Panc1 (cell line): ENCODE results near the gene TOX3. TPM values are rescaled to one million over a fixed set of nuclear protein-coding genes. Genes with fewer than 3 reads are reported as not detected.

Experiments used
- ATAC-seq: fragments of 200-7000 bp; cut with Tn5 transposase; 2 replicates; pipeline ENCODE4 v1.9.1; 2020; ENCODE audit warnings: mild to moderate bottlenecking, moderate library complexity
- BruUV-seq: library from RNA; stranded (reverse); fragments of 400-500 nt; replicated peaks from 2 replicates; lab custom pipeline; 2021; lab: Mats Ljungman, UMichigan
- CTCF ChIA-PET: fragments of 300-600 bp; sonication (Branson Sonifier 250); formaldehyde crosslinking; loops from one replicate; lab custom pipeline; 2022; ENCODE audit warnings: antibody characterized with exemption; lab: Charles Lee
- POLR2A ChIA-PET: fragments of 300-600 bp; sonication (Branson Sonifier 250); formaldehyde crosslinking; loops from one replicate; lab custom pipeline; 2022; ENCODE audit warnings: antibody characterized with exemption; lab: Charles Lee
- DNase-seq: peaks from one replicate; pipeline ENCODE4 v3.0.0-alpha.2; 2010; ENCODE audit warnings: low read depth, low spot score
- H3K27ac ChIP-seq: 2 replicates; pipeline ENCODE4 v1.5.1; 2011; ENCODE audit warnings: mild to moderate bottlenecking, low read length, inconsistent platforms
- H3K27me3 ChIP-seq: fragments of 200-500 bp; sonication (Bioruptor generic); 2 replicates; pipeline ENCODE4 v1.6.0; 2014; ENCODE audit warnings: low read length, inconsistent platforms; ENCODE audit not compliant: control insufficient read depth, insufficient read depth
- H3K36me3 ChIP-seq: fragments of 200-500 bp; sonication (Bioruptor generic); 2 replicates; pipeline ENCODE4 v1.5.1; 2014; ENCODE audit warnings: inconsistent platforms, mild to moderate bottlenecking, low read length, moderate library complexity; ENCODE audit not compliant: control insufficient read depth, insufficient read depth
- H3K4me1 ChIP-seq: 2 replicates; pipeline ENCODE4 v1.5.1; 2011; ENCODE audit warnings: inconsistent platforms, mild to moderate bottlenecking, low read length, moderate library complexity; ENCODE audit not compliant: control insufficient read depth, insufficient read depth
- H3K4me3 ChIP-seq, 2 experiments: 2 replicates each; pipeline ENCODE4 v1.5.1; 2011 to 2012; ENCODE audit warnings: low read depth in 2 of 2, low read length in 2 of 2, mild to moderate bottlenecking in 2 of 2, inconsistent platforms in 1 of 2, moderate library complexity in 1 of 2
- H3K9me3 ChIP-seq: fragments of 200-500 bp; sonication (Bioruptor generic); 2 replicates; pipeline ENCODE4 v1.5.1; 2014; ENCODE audit warnings: low read depth, mild to moderate bottlenecking, inconsistent platforms, low read length, moderate library complexity; ENCODE audit not compliant: control insufficient read depth, insufficient read depth
- POLR2AphosphoS5 ChIP-seq: IDR thresholded peaks from 2 replicates; pipeline ENCODE4 v1.6.1; 2012; ENCODE audit warnings: mild to moderate bottlenecking, low read depth, low read length, moderate library complexity
- SIN3A ChIP-seq: IDR thresholded peaks from 2 replicates; pipeline ENCODE4 v1.6.1; 2012; ENCODE audit warnings: low read depth, mild to moderate bottlenecking, low read length, moderate library complexity, borderline replicate concordance; ENCODE audit not compliant: insufficient read depth
- TCF7L2 ChIP-seq: IDR thresholded peaks from 2 replicates; pipeline ENCODE4 v1.6.1; 2011; ENCODE audit warnings: mild to moderate bottlenecking, low read depth, low read length, inconsistent platforms
- in situ Hi-C: cut with HindIII; loops from 2 replicates; pipeline ENCODE4 v1.10.0; 2016; ENCODE audit warnings: low sequenced_read_pairs, low pct_unique_long_range_greater_than_20kb
- intact Hi-C: fragments of 100-400 bp; cut with micrococcal nuclease; formaldehyde crosslinking; loops from one replicate; pipeline ENCODE4 v1.10.0; 2022; ENCODE audit not compliant: unreplicated experiment
- total RNA-seq: library from RNA; stranded (reverse); gene quantifications from one replicate; pipeline ENCODE4 v1.2.1, GENCODE V29; 2021; ENCODE audit not compliant: unreplicated experiment
- TF ChIP-seq, protein P1 (sequence below), 2 experiments: IDR thresholded peaks; 2 replicates each; pipeline ENCODE4 v1.6.1; 2011 to 2012; ENCODE audit warnings: low read depth in 2 of 2, control low read depth in 1 of 2, low read length in 1 of 2, mild to moderate bottlenecking in 1 of 2, moderate library complexity in 1 of 2; ENCODE audit not compliant: insufficient read depth in 1 of 2
- TF ChIP-seq, protein P2 (sequence below): fragments of 450-650 bp; IDR thresholded peaks from 2 replicates; pipeline ENCODE4 v1.5.1; 2017; ENCODE audit warnings: mild to moderate bottlenecking

Gene TOX3
- total RNA-seq, 1 experiment from 2014 or later, result 3.4 TPM

DNA sequence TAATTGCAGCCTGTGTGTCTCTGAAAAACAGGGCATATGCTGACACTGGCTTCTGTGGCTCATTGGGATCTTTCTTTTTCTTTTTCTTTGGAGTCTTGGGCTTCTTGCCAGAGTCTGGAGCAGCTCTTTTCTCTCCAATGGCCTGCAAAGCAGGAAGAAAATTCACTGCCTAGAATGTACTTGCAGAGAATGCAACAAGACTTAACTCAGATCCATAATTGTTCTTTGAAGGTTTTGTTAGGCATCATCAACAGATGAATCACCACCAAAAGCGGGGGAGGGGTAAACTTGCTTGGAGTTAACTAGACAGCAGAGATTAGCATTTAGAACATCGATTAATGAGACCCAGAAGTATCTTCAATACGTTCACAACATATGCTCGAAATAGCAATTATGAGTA lies 100.9 kb downstream of the TOX3 start:
- in situ Hi-C loops (no loop called here), intact Hi-C loops (no loop called here)
- Histone ChIP-seq H3K4me3 (no peak overlapping the region), H3K4me1 (no peaks in the 10 kb centered on the region), H3K36me3 (no peaks in the 10 kb centered on the region), H3K27ac (no peak overlapping the region), H3K27me3 (no peaks in the 10 kb centered on the region), H3K9me3 (no peaks in the 10 kb centered on the region)
- ATAC-seq, result no peak
- no peak for DNase-seq
- CTCF ChIA-PET, result no interaction called here
- TF ChIP-seq, protein P1, sequence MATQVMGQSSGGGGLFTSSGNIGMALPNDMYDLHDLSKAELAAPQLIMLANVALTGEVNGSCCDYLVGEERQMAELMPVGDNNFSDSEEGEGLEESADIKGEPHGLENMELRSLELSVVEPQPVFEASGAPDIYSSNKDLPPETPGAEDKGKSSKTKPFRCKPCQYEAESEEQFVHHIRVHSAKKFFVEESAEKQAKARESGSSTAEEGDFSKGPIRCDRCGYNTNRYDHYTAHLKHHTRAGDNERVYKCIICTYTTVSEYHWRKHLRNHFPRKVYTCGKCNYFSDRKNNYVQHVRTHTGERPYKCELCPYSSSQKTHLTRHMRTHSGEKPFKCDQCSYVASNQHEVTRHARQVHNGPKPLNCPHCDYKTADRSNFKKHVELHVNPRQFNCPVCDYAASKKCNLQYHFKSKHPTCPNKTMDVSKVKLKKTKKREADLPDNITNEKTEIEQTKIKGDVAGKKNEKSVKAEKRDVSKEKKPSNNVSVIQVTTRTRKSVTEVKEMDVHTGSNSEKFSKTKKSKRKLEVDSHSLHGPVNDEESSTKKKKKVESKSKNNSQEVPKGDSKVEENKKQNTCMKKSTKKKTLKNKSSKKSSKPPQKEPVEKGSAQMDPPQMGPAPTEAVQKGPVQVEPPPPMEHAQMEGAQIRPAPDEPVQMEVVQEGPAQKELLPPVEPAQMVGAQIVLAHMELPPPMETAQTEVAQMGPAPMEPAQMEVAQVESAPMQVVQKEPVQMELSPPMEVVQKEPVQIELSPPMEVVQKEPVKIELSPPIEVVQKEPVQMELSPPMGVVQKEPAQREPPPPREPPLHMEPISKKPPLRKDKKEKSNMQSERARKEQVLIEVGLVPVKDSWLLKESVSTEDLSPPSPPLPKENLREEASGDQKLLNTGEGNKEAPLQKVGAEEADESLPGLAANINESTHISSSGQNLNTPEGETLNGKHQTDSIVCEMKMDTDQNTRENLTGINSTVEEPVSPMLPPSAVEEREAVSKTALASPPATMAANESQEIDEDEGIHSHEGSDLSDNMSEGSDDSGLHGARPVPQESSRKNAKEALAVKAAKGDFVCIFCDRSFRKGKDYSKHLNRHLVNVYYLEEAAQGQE (IDR thresholded peaks at IDR 0.05; ENCODE audit: insufficient read depth in 1 of 2, low read depth in 2 of 2, low read length in 1 of 2), result no peak
- TF ChIP-seq TCF7L2 (no peak), POLR2AphosphoS5 (no peak)
- BruUV-seq, result no TSS peak
- POLR2A ChIA-PET, result no interaction called here

DNA sequence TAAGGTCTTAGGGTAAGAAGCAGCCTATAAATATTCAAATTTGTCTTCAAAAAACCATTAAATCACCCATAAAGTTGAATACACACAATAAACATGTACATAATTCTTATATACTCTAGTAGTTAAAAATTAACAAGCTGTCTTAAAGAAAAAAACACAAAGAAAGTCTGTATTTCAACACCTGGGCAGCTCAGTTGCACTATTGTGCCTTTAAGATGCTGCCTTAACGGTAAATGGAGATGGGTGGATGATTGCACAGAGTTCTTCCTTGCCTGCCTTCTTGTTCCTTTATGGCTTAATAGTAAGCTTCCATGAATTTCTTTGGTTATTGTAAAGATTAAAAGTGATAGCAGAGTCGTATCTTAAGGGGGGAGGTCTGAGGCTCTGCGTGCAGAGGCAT lies 105.1 kb downstream of the TOX3 start:
- Histone ChIP-seq H3K27me3 (no peaks in the 10 kb centered on the region), H3K36me3 (no peaks in the 10 kb centered on the region), H3K9me3 (no peaks in the 10 kb centered on the region), H3K4me1 (no peaks in the 10 kb centered on the region), H3K4me3 (no peak overlapping the region), H3K27ac (no peak overlapping the region)
- DNase-seq, result no peak
- BruUV-seq, result no TSS peak
- no peak for ATAC-seq
- ChIA-PET CTCF (no interaction called here), POLR2A (no interaction called here)
- in situ Hi-C loops (no loop called here), intact Hi-C loops (no loop called here)
- TF ChIP-seq TCF7L2 (no peak), POLR2AphosphoS5 (no peak), SIN3A (no peak)
- TF ChIP-seq, protein P2, sequence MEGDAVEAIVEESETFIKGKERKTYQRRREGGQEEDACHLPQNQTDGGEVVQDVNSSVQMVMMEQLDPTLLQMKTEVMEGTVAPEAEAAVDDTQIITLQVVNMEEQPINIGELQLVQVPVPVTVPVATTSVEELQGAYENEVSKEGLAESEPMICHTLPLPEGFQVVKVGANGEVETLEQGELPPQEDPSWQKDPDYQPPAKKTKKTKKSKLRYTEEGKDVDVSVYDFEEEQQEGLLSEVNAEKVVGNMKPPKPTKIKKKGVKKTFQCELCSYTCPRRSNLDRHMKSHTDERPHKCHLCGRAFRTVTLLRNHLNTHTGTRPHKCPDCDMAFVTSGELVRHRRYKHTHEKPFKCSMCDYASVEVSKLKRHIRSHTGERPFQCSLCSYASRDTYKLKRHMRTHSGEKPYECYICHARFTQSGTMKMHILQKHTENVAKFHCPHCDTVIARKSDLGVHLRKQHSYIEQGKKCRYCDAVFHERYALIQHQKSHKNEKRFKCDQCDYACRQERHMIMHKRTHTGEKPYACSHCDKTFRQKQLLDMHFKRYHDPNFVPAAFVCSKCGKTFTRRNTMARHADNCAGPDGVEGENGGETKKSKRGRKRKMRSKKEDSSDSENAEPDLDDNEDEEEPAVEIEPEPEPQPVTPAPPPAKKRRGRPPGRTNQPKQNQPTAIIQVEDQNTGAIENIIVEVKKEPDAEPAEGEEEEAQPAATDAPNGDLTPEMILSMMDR, result no peak

DNA sequence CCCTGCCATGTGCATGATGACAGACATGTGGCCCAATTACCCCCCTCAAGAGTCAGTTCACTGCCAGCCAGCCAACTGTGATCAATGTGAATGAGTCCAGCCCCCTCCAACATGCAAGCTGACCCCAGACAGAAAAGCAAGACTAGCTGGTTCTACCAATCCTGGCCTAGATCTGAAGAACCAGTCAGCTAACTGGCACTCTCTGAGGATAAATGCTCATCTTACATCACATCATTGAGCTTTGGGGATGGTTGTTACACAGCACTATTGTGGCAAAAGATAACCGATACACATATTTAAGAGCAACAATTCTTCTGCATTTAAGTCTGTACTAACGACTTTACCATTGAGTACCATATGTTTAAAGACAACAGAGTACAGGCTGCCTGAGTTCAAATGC lies 106.7 kb downstream of the TOX3 start:
- BruUV-seq, result no TSS peak
- in situ Hi-C loops, result no loop called here
- DNase-seq, result no peak
- intact Hi-C loops, result no loop called here
- TF ChIP-seq SIN3A (no peak), POLR2AphosphoS5 (no peak), TCF7L2 (no peak)
- TF ChIP-seq, protein P1 (IDR thresholded peaks at IDR 0.05; ENCODE audit: insufficient read depth in 1 of 2, low read depth in 2 of 2, low read length in 1 of 2), result no peak
- TF ChIP-seq, protein P2, result no peak
- CTCF ChIA-PET, result no interaction called here
- POLR2A ChIA-PET, result no interaction called here
- ATAC-seq, result no peak
- no peaks in the 10 kb centered on the region for H3K27me3 ChIP-seq
- H3K27ac ChIP-seq, result no peak overlapping the region
- H3K36me3 ChIP-seq, result no peaks in the 10 kb centered on the region
- H3K9me3 ChIP-seq, result no peaks in the 10 kb centered on the region
- H3K4me3 ChIP-seq, result no peak overlapping the region
- H3K4me1 ChIP-seq, result no peaks in the 10 kb centered on the region
